SK-N-SH (cell line): ENCODE measurements around the gene SLC8A1. TPM values are rescaled to one million over a fixed set of nuclear protein-coding genes. Genes with fewer than 3 reads are reported as not detected.

ENCODE experiments used
- CTCF ChIA-PET: fragments of 300-600, 350-600 bp; formaldehyde crosslinking; extraction: SDS; loops from one replicate; lab custom pipeline; 2021; lab: Yijun Ruan, JAX
- POLR2A ChIA-PET: fragments of 350-600 bp; sonication (Branson Sonifier 250); formaldehyde crosslinking; extraction: SDS; loops from one replicate; lab custom pipeline; 2020; ENCODE audit warnings: antibody characterized with exemption, inconsistent platforms; lab: Yijun Ruan, JAX
- DNase-seq: peaks from one replicate; pipeline ENCODE4 v3.0.0; 2012
- H2AFZ ChIP-seq: fragments of 200-600 bp; sonication (generic); 2 replicates; pipeline ENCODE4 v1.8.1; 2016; ENCODE audit warnings: antibody characterized with exemption, mild to moderate bottlenecking, low read depth
- H3F3A ChIP-seq: fragments of 200-600 bp; sonication (generic); replicated peaks from 2 replicates; pipeline ENCODE3; 2016; ENCODE audit warnings: antibody characterized with exemption, mild to moderate bottlenecking; ENCODE audit not compliant: insufficient read depth
- H3K27ac ChIP-seq, 2 experiments: fragments of 200-500 bp in 1 of 2; fragments of 200-600 bp in 1 of 2; sonication (Bioruptor generic) in 1 of 2; sonication (generic), shearing (Covaris generic) in 1 of 2; 2 replicates each; pipeline versions ENCODE4 v1.5.1 to v1.6.1; 2014 to 2016; ENCODE audit warnings: low read depth in 2 of 2, inconsistent platforms in 1 of 2, low read length in 1 of 2, mild to moderate bottlenecking in 1 of 2, mixed read lengths in 1 of 2
- H3K27me3 ChIP-seq: fragments of 200-600 bp; sonication (generic), shearing (Covaris generic); 2 replicates; pipeline ENCODE4 v1.6.1; 2016; ENCODE audit warnings: mixed run types; ENCODE audit not compliant: insufficient read depth
- H3K36me3 ChIP-seq, 2 experiments: fragments of 200-500 bp in 1 of 2; fragments of 200-600 bp in 1 of 2; sonication (Bioruptor generic) in 1 of 2; sonication (generic) in 1 of 2; replicated peaks in 1 of 2; 2 replicates each; pipeline versions ENCODE3 to v1.5.1; 2014 to 2016; ENCODE audit warnings: low read length in 1 of 2, mild to moderate bottlenecking in 1 of 2; ENCODE audit not compliant: insufficient read depth in 2 of 2, control insufficient read depth in 1 of 2
- H3K4me1 ChIP-seq, 2 experiments: fragments of 200-500 bp in 1 of 2; fragments of 200-600 bp in 1 of 2; sonication (Bioruptor generic) in 1 of 2; sonication (generic), shearing (Covaris generic) in 1 of 2; 2 replicates each; pipeline versions ENCODE4 v1.5.1 to v1.6.1; 2014 to 2016; ENCODE audit warnings: low read depth in 1 of 2, low read length in 1 of 2, mixed run types in 1 of 2; ENCODE audit not compliant: insufficient read depth in 2 of 2, control insufficient read depth in 1 of 2
- H3K4me2 ChIP-seq: fragments of 200-600 bp; sonication (generic), shearing (Covaris generic); 2 replicates; pipeline ENCODE4 v1.6.1; 2017; ENCODE audit warnings: mixed run types
- H3K4me3 ChIP-seq, 2 experiments: fragments of 200-500 bp in 1 of 2; fragments of 200-600 bp in 1 of 2; sonication (Bioruptor generic) in 1 of 2; sonication (generic), shearing (Covaris generic) in 1 of 2; 2 replicates each; pipeline versions ENCODE4 v1.5.1 to v1.8.1; 2014 to 2016; ENCODE audit warnings: low read depth in 2 of 2, inconsistent platforms in 1 of 2, low read length in 1 of 2, mild to moderate bottlenecking in 1 of 2, mixed read lengths in 1 of 2, moderate library complexity in 1 of 2
- H3K79me2 ChIP-seq: fragments of 200-600 bp; sonication (generic); 2 replicates; pipeline ENCODE4 v1.8.1; 2017; ENCODE audit warnings: mild to moderate bottlenecking; ENCODE audit not compliant: insufficient read depth
- H3K9ac ChIP-seq: fragments of 200-600 bp; sonication (generic); 2 replicates; pipeline ENCODE4 v1.6.1; 2017; ENCODE audit warnings: mixed run types
- H3K9me2 ChIP-seq: fragments of 200-600 bp; sonication (generic); 2 replicates; pipeline ENCODE4 v1.6.1; 2017; ENCODE audit warnings: mixed run types
- H3K9me3 ChIP-seq: fragments of 200-600 bp; sonication (generic); 2 replicates; pipeline ENCODE4 v1.6.1; 2017; ENCODE audit warnings: mixed run types, mild to moderate bottlenecking, moderate library complexity
- H4K20me1 ChIP-seq: fragments of 200-600 bp; sonication (generic); 2 replicates; pipeline ENCODE4 v1.6.1; 2017; ENCODE audit warnings: mild to moderate bottlenecking, mixed run types; ENCODE audit not compliant: insufficient read depth
- CHD2 ChIP-seq: fragments of 150-350 bp; IDR thresholded peaks from 2 replicates; pipeline ENCODE4 v1.6.1; 2018; ENCODE audit warnings: low read length; ENCODE audit not compliant: partially characterized antibody
- CTCF ChIP-seq: fragments of 200-600 bp; sonication (generic); IDR thresholded peaks from 2 replicates; pipeline ENCODE4 v1.6.1; 2017; ENCODE audit warnings: antibody characterized with exemption, mild to moderate bottlenecking, moderate library complexity
- ELF1 ChIP-seq: IDR thresholded peaks from 2 replicates; pipeline ENCODE4 v1.4.0; 2012
- EP300 ChIP-seq, 2 experiments: IDR thresholded peaks; 2 replicates each; pipeline versions ENCODE4 v1.4.0 to v1.6.1; 2012; ENCODE audit warnings: borderline replicate concordance in 1 of 2, low read depth in 1 of 2, low read length in 1 of 2
- EZH2phosphoT487 ChIP-seq: fragments of 200-600 bp; sonication (generic); IDR thresholded peaks from 2 replicates; pipeline ENCODE4 v1.6.1; 2017; ENCODE audit warnings: low read depth, mixed run types, mild to moderate bottlenecking, antibody characterized with exemption, moderate library complexity, borderline replicate concordance
- FOSL2 ChIP-seq: IDR thresholded peaks from 2 replicates; pipeline ENCODE4 v1.4.0; 2012; ENCODE audit warnings: low read depth, mild to moderate bottlenecking, moderate library complexity, borderline replicate concordance
- FOXJ3 ChIP-seq: sonication (generic); formaldehyde crosslinking; IDR thresholded peaks from 2 replicates; pipeline ENCODE4 v1.5.1; 2020; ENCODE audit warnings: mild to moderate bottlenecking, missing genetic modification reagents
- FOXM1 ChIP-seq: IDR thresholded peaks from 2 replicates; pipeline ENCODE4 v1.4.0; 2012; ENCODE audit warnings: low read depth, mild to moderate bottlenecking
- GABPA ChIP-seq: IDR thresholded peaks from 2 replicates; pipeline ENCODE4 v1.4.0; 2012; ENCODE audit warnings: low read depth, mild to moderate bottlenecking
- JUND ChIP-seq: IDR thresholded peaks from 2 replicates; pipeline ENCODE4 v1.4.0; 2012
- MAX ChIP-seq: IDR thresholded peaks from 2 replicates; pipeline ENCODE4 v1.4.0; 2012; ENCODE audit warnings: low read depth
- MEF2A ChIP-seq: IDR thresholded peaks from 2 replicates; pipeline ENCODE4 v1.4.0; 2012; ENCODE audit warnings: low read depth, borderline replicate concordance
- MXI1 ChIP-seq: IDR thresholded peaks from 2 replicates; pipeline ENCODE4 v1.6.1; 2012; ENCODE audit warnings: mild to moderate bottlenecking, low read depth, low read length, improper control_type of control experiment
- NFIC ChIP-seq: IDR thresholded peaks from 2 replicates; pipeline ENCODE4 v1.4.0; 2012; ENCODE audit warnings: borderline replicate concordance
- NRF1 ChIP-seq: IDR thresholded peaks from 2 replicates; pipeline ENCODE4 v1.6.1; 2012; ENCODE audit warnings: low read depth, mild to moderate bottlenecking, low read length
- PBX3 ChIP-seq: IDR thresholded peaks from 2 replicates; pipeline ENCODE4; 2012
- POLR2AphosphoS5 ChIP-seq: IDR thresholded peaks from 2 replicates; pipeline ENCODE4 v1.6.1; 2012; ENCODE audit warnings: low read depth, low read length
- RAD21 ChIP-seq: IDR thresholded peaks from 2 replicates; pipeline ENCODE4 v1.6.1; 2012; ENCODE audit warnings: mild to moderate bottlenecking, low read length
- RCOR1 ChIP-seq: fragments of 150-350 bp; IDR thresholded peaks from 2 replicates; pipeline ENCODE4 v1.6.1; 2017; ENCODE audit warnings: antibody characterized with exemption, low read length
- REST ChIP-seq: IDR thresholded peaks from 2 replicates; pipeline ENCODE4 v1.6.1; 2012; ENCODE audit warnings: mild to moderate bottlenecking, low read depth, low read length, moderate library complexity
- RFX5 ChIP-seq: IDR thresholded peaks from 2 replicates; pipeline ENCODE4 v1.6.1; 2012; ENCODE audit warnings: mild to moderate bottlenecking, improper control_type of control experiment, low read length
- RXRA ChIP-seq: IDR thresholded peaks from 2 replicates; pipeline ENCODE4 v1.4.0; 2012; ENCODE audit warnings: low read depth, mild to moderate bottlenecking, borderline replicate concordance
- TAF1 ChIP-seq: IDR thresholded peaks from 2 replicates; pipeline ENCODE4 v1.6.1; 2012; ENCODE audit warnings: low read depth, mild to moderate bottlenecking, low read length, moderate library complexity, borderline replicate concordance
- TEAD4 ChIP-seq: IDR thresholded peaks from 2 replicates; pipeline ENCODE4 v1.4.0; 2012; ENCODE audit warnings: mild to moderate bottlenecking, borderline replicate concordance; ENCODE audit not compliant: insufficient read depth
- USF1 ChIP-seq: IDR thresholded peaks from 2 replicates; pipeline ENCODE4 v1.4.0; 2012; ENCODE audit warnings: low read depth, borderline replicate concordance
- WGBS: methylation state at CpG from one replicate; pipeline ENCODE4 v1.1.6; 2017; ENCODE audit warnings: low lambda C conversion rate; 5-methylcytosine and 5-hydroxymethylcytosine counted together
- polyA plus RNA-seq, 3 experiments: library from polyadenylated mRNA; depleted of rRNA; stranded (reverse); fragments of >200 nt; gene quantifications; 2 replicates each; pipeline ENCODE4 v1.2.3, GENCODE V29; 2012

The SLC8A1 gene
- polyA plus RNA-seq, 1 of the 3 experiments (the other 2 are of a cell fraction): 3.2 TPM

GRCh38 chr2:40403233-40403836 lies 48.6 kb downstream of the SLC8A1 start:
- peaks cover 25% of the 10 kb centered on the region for H3F3A ChIP-seq
- no peaks in the 10 kb centered on the region for H3K9me2 ChIP-seq
- H2AFZ ChIP-seq: no peak overlapping the region
- H3K27me3 ChIP-seq: no peaks in the 10 kb centered on the region
- no peaks in the 10 kb centered on the region for H3K36me3 ChIP-seq
- no peaks in the 10 kb centered on the region; the same call in 1 of the 2 replicates for H3K79me2 ChIP-seq
- ChIA-PET POLR2A (no interaction called here), CTCF (interaction anchor here (0.6 to 1.7 kb wide), 7 partner anchors 9 to 1496 kb away, joined by 3 to 4 read pairs (median 3); no protein-coding TSS in a partner anchor)
- no peak overlapping the region; the same call in 1 of the 2 replicates for H3K9ac ChIP-seq
- H3K4me2 ChIP-seq: no peak overlapping the region
- peak overlapping the region in 1 of 2 experiments; percentile 60; a peak in 2 of 4 replicates for H3K27ac ChIP-seq
- H3K4me1 ChIP-seq: peaks cover 0 to 29% of the 10 kb centered on the region in 2 experiments; a peak in 2 of 4 replicates
- H3K4me3 ChIP-seq: no peak overlapping the region
- no peaks in the 10 kb centered on the region for H3K9me3 ChIP-seq
- DNase-seq: no peak
- WGBS: 54% methylated on average over 4 of the region's 4 CpGs
- no peaks in the 10 kb centered on the region for H4K20me1 ChIP-seq
- TF ChIP-seq FOXM1 (peak; percentile 59; the same call in 1 of the 2 replicates), RCOR1 (no peak), USF1 (no peak), MXI1 (no peak), NFIC (peak; percentile 71; the same call in 1 of the 2 replicates), REST (no peak), FOSL2 (peak; percentile 84), RAD21 (no peak), MEF2A (peak; percentile 89), POLR2AphosphoS5 (peak; percentile 63; the same call in 1 of the 2 replicates), CHD2 (no peak), NRF1 (no peak), EP300 (IDR thresholded peaks at IDR 0.05; ENCODE audit: borderline replicate concordance in 1 of 2, low read depth in 1 of 2, low read length in 1 of 2) (peak; percentile 37 to 95; a peak in 3 of 4 replicates), CTCF (no peak), ELF1 (no peak), EZH2phosphoT487 (no peak), TEAD4 (peak; percentile 89), TAF1 (no peak), JUND (peak; percentile 88), PBX3 (peak; percentile 91), MAX (no peak), RFX5 (no peak), RXRA (no peak), GABPA (no peak), FOXJ3 (no peak)
